Testis (tissue), 3 donors: ENCODE data around the gene ADD3. TPM values are rescaled to one million over a fixed set of nuclear protein-coding genes. Genes with fewer than 3 reads are reported as not detected.

Experiments used
- DNase-seq: peaks from one replicate; pipeline ENCODE4 v3.0.0-alpha.2; 2019
- H3K27ac ChIP-seq, 2 donors: fragments of 200-600 bp; sonication (generic); one replicate each; pipeline ENCODE4 v1.5.1; 2019
- H3K27me3 ChIP-seq: fragments of 200-600 bp; sonication (generic); one replicate; pipeline ENCODE4 v1.5.1; 2019
- H3K36me3 ChIP-seq: fragments of 200-600 bp; sonication (generic); one replicate; pipeline ENCODE4 v1.5.1; 2017; ENCODE audit warnings: low read depth; ENCODE audit errors: missing control alignments
- H3K4me1 ChIP-seq: fragments of 200-600 bp; sonication (generic); one replicate; pipeline ENCODE4 v1.5.1; 2019
- H3K4me3 ChIP-seq, 2 donors: fragments of 200-600 bp; sonication (generic); one replicate each; pipeline ENCODE4 v1.5.1; 2017 to 2019
- H3K9me3 ChIP-seq: fragments of 200-600 bp; sonication (generic); one replicate; pipeline ENCODE4 v1.5.1; 2017
- POLR2A ChIP-seq: fragments of 450-650 bp; IDR thresholded peaks from one replicate; pipeline ENCODE4 v1.6.1; 2017; ENCODE audit warnings: antibody characterized with exemption, mild to moderate bottlenecking, moderate library complexity
- WGBS, 2 donors: methylation state at CpG; one replicate each; pipeline ENCODE4 v1.1.5; 2018; 5-methylcytosine and 5-hydroxymethylcytosine counted together
- intact Hi-C: fragments of 100-400 bp; cut with DNase I; formaldehyde crosslinking; loops from one replicate; pipeline ENCODE4 v1.15.1; 2023; ENCODE audit warnings: low total_unique reads
- polyA plus RNA-seq: library from polyadenylated mRNA; stranded (reverse); fragments of 350-450 nt; fragmentation: Illumina TruSeq; extraction: RNeasy Lipid Tissue Mini Kit (QIAGEN cat#74804); gene quantifications from one replicate; pipeline ENCODE4 v1.2.3, GENCODE V29; 2014; ENCODE audit warnings: low read depth, low replicate concordance; ENCODE audit not compliant: insufficient read depth
- total RNA-seq, 2 donors: library from RNA; depleted of rRNA; stranded (reverse); fragments of >200 nt; gene quantifications; one replicate each; pipeline ENCODE4 v1.2.3, GENCODE V29; 2016
- TF ChIP-seq, protein P1 (sequence below), 3 experiments: fragments of 450-650 bp in 2 of 3; fragments of 200-600 bp in 1 of 3; sonication (generic) in 1 of 3; IDR thresholded peaks; one replicate each; pipeline ENCODE4 v1.5.1; 2016 to 2019; ENCODE audit warnings: antibody characterized with exemption in 3 of 3, mild to moderate bottlenecking in 2 of 3, moderate library complexity in 1 of 3

The ADD3 gene
- total and polyA plus RNA-seq, 3 donors from 2014 or later: 155 to 394 (median 240) TPM

DNA sequence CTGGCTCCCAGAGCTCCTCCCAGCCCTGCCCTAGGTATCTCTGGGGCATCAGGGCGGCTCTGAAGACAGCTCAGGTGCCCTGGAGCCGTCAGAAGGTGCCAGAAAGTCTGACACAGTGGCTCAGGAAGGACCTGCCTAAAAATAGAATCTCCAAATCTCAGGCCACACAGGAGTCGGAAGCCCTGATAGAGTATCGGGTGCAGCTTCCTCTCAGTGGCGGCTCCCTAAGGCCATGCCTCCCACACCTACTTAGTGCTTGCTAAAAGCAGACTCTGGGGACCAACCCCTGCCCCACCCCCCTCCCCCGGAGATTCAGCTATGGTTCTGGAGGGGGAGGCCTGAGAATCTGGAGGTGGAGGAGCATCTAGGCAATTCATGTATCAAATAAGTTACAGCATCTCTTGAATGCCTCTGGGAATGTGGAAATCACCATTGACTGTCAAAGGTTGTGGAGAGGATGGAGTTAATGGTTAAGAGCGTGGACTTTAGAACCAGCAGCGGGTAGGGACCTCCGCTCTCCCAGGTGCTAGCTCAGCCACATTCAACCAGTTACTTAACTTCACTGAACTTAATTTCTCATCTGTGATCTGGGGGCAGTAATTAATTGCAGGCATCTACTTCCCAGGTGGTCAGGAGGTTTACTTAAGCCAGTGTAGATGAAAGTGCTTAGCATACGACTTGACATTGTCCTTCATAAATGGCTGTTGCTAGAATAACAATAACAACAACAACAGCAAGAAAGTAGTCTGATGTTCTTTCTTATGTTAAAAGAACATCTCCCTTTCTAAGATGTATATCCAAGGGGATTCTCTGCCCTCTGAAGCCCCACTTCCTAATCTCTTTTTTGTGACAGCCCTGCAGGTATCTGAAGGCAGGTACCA, 161.1 kb downstream of the ADD3 start:
- H3K36me3 ChIP-seq: no peaks in the 10 kb centered on the region
- H3K27me3 ChIP-seq: no peaks in the 10 kb centered on the region
- H3K27ac ChIP-seq: no peak overlapping the region
- intact Hi-C loops: no loop called here
- no peaks in the 10 kb centered on the region for H3K9me3 ChIP-seq
- WGBS, 2 donors: 26 to 33% methylated on average over 8 to 10 of the region's 10 CpGs
- H3K4me1 ChIP-seq: peaks cover 9% of the 10 kb centered on the region
- TF ChIP-seq, protein P1, sequence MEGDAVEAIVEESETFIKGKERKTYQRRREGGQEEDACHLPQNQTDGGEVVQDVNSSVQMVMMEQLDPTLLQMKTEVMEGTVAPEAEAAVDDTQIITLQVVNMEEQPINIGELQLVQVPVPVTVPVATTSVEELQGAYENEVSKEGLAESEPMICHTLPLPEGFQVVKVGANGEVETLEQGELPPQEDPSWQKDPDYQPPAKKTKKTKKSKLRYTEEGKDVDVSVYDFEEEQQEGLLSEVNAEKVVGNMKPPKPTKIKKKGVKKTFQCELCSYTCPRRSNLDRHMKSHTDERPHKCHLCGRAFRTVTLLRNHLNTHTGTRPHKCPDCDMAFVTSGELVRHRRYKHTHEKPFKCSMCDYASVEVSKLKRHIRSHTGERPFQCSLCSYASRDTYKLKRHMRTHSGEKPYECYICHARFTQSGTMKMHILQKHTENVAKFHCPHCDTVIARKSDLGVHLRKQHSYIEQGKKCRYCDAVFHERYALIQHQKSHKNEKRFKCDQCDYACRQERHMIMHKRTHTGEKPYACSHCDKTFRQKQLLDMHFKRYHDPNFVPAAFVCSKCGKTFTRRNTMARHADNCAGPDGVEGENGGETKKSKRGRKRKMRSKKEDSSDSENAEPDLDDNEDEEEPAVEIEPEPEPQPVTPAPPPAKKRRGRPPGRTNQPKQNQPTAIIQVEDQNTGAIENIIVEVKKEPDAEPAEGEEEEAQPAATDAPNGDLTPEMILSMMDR (IDR thresholded peaks at IDR 0.05): no peak
- no peak for TF ChIP-seq POLR2A
- DNase-seq: peak; percentile 9
- H3K4me3 ChIP-seq: no peak overlapping the region

DNA sequence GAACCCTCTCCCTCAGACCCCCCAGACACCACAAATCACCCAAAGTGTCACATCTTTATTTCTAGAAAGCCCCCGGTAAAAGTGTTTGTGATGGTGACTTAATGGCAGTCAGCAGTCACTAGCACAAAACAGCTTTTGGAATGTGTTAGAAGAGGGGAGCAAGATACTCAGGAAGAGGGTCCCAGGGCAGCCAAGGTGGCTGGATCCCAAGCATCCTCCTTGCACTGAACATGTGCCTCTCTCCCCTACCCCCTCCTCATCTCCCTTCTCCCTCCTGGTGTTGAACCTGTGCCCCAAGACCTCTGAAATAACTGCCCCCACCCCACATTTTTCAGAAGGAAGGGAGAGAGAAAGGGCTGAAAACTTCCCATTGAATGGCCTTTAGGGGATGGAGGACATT, 161.8 kb downstream of the ADD3 start:
- H3K27me3 ChIP-seq: no peaks in the 10 kb centered on the region
- DNase-seq: no peak
- no peak overlapping the region for H3K4me3 ChIP-seq
- WGBS, 2 donors: 59 to 75% methylated on average over 1 of the region's 1 CpG
- H3K27ac ChIP-seq: no peak overlapping the region
- intact Hi-C loops: no loop called here
- no peaks in the 10 kb centered on the region for H3K36me3 ChIP-seq
- peaks cover 9% of the 10 kb centered on the region for H3K4me1 ChIP-seq
- no peaks in the 10 kb centered on the region for H3K9me3 ChIP-seq
- TF ChIP-seq, protein P1 (IDR thresholded peaks at IDR 0.05): no peak
- TF ChIP-seq POLR2A: no peak

DNA sequence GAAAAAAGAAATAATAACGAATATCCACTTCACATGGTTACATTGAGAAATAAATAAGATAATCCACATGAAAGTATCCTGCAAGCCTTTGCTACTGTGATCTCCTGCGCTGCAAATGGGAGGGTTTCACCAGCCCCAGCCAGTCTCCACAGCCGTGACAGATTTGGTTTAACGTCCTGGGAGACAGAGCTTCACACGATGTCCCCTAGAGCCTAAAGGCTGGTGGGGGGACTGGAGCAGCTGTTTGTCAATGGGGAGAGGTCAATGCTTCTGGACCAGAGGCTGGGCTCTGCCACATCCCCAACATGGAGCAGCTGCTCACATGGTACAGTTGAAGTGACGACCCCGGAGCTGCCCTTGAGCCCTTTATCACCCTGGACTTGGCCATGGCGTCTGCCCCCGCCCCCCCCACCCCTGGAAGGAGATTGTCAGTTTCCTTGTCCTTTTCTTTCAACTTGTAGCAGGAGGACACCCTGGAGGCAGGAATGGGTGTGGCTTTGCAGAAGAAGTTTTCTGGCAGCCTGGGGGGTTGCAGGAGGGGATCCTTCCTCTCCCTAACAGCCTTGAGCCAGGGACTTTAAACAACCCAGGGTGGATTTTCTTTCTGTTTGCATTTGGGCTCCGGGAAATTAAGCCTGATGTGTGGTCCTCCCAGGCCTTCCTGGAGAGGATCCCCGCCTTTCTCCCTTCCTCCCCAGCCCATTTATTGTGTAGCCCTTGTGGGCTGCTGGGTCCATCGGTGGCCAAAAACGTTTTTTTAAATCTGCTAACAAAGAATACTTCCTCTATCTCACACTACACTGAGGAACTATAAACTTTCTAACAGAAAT, 162.6 kb downstream of the ADD3 start:
- DNase-seq: peak; percentile 13
- H3K27me3 ChIP-seq: no peaks in the 10 kb centered on the region

DNA sequence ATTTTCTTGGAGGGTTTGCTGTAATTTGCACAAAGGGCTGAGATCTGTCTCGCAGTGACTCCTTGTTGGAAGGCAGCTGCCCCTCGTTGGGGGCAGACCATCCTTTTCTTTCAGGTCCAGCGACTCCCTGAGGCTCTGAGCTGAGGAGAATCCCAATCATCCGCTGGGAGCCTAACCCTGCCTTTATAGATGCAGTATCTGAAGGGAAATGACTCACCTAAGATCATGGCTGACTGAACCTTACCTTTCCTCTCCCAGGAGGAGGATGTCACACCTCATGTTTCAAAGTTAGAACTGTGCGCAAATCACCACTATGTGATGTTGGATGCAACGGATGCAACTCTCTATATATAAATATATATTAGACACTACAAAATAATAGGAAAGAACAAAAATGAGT, 163.2 kb downstream of the ADD3 start:
- intact Hi-C loops: no loop called here
- peak; percentile 2 for DNase-seq

More for the DNA sequence above, 162.6 kb downstream of the ADD3 start:
- peaks cover 9% of the 10 kb centered on the region for H3K4me1 ChIP-seq
- WGBS, 2 donors: 23 to 34% methylated on average over 9 to 13 of the region's 13 CpGs
- intact Hi-C loops: no loop called here
- no peak for TF ChIP-seq POLR2A
- TF ChIP-seq, protein P1 (IDR thresholded peaks at IDR 0.05): no peak
- H3K4me3 ChIP-seq: no peak overlapping the region
- H3K9me3 ChIP-seq: no peaks in the 10 kb centered on the region
- no peak overlapping the region for H3K27ac ChIP-seq
- no peaks in the 10 kb centered on the region for H3K36me3 ChIP-seq

More for the DNA sequence above, 163.2 kb downstream of the ADD3 start:
- Histone ChIP-seq H3K27ac (no peak overlapping the region), H3K9me3 (no peaks in the 10 kb centered on the region), H3K36me3 (no peaks in the 10 kb centered on the region), H3K4me3 (no peak overlapping the region), H3K27me3 (no peaks in the 10 kb centered on the region), H3K4me1 (peaks cover 9% of the 10 kb centered on the region)
- WGBS, 2 donors: 64 to 66% methylated on average over 6 of the region's 6 CpGs
- no peak for TF ChIP-seq POLR2A
- TF ChIP-seq, protein P1 (IDR thresholded peaks at IDR 0.05): no peak
